GM12874 (cell line): ENCODE data around the gene SIT1.

Experiments used
- TF ChIP-seq, protein P1 (sequence below): IDR thresholded peaks from 2 replicates; pipeline ENCODE4 v1.5.1; 2011; ENCODE audit warnings: low read depth, mild to moderate bottlenecking, control low read depth, low read length, moderate library complexity; ENCODE audit not compliant: insufficient read depth

Gene SIT1

DNA sequence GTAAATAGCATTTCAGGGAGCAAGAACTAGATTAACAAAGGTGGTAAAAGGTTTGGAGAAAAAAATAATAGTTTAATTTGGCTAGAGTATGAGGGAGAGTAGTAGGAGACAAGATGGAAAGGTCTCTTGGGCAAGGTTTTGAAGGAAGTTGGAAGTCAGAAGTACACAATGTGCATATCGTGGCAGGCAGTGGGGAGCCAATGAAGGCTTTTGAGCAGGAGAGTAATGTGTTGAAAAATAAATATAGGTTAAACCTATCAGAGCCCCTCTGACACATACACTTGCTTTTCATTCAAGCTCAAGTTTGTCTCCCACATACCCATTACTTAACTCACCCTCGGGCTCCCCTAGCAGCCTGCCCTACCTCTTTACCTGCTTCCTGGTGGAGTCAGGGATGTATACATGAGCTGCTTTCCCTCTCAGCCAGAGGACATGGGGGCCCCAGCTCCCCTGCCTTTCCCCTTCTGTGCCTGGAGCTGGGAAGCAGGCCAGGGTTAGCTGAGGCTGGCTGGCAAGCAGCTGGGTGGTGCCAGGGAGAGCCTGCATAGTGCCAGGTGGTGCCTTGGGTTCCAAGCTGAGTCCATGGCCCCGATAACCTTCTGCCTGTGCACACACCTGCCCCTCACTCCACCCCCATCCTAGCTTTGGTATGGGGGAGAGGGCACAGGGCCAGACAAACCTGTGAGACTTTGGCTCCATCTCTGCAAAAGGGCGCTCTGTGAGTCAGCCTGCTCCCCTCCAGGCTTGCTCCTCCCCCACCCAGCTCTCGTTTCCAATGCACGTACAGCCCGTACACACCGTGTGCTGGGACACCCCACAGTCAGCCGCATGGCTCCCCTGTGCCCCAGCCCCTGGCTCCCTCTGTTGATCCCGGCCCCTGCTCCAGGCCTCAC, 22.6 kb upstream of the SIT1 start, which contains the start of gene CA9:
Gene CA9 (plus strand): TSS at position 797 of the 893 bp plus-strand sequence. CDS start 32 bp downstream, at position 829.
- TF ChIP-seq, protein P1, sequence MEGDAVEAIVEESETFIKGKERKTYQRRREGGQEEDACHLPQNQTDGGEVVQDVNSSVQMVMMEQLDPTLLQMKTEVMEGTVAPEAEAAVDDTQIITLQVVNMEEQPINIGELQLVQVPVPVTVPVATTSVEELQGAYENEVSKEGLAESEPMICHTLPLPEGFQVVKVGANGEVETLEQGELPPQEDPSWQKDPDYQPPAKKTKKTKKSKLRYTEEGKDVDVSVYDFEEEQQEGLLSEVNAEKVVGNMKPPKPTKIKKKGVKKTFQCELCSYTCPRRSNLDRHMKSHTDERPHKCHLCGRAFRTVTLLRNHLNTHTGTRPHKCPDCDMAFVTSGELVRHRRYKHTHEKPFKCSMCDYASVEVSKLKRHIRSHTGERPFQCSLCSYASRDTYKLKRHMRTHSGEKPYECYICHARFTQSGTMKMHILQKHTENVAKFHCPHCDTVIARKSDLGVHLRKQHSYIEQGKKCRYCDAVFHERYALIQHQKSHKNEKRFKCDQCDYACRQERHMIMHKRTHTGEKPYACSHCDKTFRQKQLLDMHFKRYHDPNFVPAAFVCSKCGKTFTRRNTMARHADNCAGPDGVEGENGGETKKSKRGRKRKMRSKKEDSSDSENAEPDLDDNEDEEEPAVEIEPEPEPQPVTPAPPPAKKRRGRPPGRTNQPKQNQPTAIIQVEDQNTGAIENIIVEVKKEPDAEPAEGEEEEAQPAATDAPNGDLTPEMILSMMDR, result no peak

DNA sequence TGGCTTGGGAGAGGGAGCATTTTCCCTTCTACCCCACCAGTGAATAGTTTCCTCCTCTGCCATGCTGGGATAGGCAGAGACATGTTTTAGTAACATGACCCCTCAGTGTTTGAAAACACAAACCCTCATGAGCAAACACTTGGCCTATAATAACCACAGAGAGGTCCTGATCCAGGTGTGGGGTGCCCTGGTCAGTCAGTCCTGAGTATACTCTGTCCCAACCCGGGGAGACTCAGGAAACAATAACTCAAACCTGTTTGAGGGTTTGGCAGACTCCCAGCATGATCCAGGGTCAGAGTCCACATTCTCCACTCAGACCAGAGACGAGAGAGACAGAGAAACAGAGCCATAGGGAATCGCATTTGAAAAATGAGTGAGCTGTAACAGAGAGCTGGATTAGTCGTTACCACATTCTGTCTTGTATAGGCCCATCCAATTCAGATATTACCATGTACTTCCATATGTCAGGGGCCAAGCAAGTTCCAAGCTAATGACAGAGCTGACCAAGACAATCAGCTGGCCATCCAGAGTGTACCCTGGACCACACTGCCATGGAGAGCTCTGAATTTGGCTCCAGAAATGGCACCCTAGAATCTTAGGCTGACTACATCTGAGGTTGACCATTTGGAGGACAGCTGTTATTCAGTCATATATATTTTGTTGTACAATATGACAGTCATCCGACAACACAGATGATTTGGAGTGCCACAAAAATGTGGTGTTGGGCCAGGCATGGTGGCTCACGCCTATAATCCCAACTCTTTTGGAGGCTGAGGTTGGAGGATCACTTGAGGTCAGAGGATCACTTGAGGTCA, 18.8 kb upstream of the SIT1 start:
- TF ChIP-seq, protein P1, result no peak

DNA sequence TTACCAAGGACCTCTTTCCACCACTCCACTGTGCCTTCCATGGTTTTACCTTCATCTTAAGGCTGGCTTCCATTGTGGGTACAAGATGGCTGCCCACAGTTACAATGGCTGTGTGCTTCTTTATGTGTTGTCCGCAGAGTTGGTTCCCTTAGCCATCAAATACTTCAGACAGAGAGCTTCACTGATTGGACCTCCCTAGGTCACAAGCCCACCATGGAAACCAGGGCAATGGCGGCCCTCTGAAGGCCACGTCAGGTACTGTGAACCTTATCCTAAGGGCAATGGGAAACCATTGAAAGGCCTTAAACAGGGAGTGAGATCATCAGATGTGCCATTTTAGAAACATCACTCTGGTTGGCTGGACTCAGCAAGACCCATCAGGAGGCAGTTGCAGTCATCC, 17.2 kb upstream of the SIT1 start:
- TF ChIP-seq, protein P1, result no peak

DNA sequence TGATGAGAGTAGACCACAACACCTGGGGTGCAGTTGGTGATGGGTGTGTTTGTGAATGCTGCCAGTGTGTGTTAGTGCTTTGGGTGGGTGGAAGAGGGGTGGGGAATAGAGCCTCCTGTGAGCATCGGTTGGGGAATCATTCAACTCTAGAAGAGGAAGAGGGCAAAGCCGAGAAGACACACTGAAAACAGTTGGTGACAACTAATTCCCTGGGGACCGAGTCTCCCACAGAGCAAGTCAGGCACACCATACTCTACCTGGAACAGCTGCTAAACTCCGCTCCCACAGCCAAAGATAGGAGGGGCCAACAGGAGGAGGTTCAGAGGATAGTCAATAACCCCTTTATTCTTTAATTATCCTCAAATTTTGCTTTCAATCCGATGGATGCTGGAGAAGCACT, 15.8 kb upstream of the SIT1 start:
- TF ChIP-seq, protein P1, result no peak

DNA sequence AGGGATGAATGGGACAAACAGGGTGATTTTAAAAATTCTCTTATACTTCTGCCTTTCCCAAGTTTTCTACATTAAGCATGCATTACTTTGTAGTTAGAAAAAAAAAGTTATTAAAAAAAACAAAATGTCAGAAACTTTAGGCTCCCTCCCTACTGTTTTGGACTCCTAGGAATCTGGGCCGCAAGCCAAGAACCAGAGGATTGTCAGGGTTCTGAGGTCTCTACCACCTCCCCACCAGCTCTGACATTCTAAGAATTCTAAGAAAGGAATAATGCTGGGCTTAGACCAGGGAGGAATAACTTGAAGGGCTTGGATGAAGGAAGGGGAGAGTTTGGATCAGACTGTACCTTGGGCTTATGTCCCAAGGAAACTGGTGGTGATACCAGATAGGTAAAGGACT, 15.3 kb upstream of the SIT1 start:
- TF ChIP-seq, protein P1, result no peak

DNA sequence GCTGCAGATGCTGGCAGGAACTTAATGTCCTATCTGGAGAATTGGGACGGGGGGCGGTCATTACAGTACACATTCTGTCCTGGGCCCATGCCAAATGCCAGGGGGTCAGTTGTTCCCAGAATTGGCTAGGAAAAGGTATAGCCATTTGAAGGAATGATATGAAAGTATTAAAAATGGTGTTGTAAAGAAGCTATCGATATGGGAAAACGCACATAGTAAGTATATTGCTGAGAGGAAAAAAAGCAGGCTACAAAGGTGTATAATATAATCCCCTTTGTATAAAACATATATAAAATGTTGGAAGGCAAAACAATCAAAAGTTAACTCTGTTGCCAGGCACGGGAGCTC, 14.7 kb upstream of the SIT1 start:
- TF ChIP-seq, protein P1, result no peak
